OCI-LY1 (cell line): Measurements from ENCODE around the gene PRAMEF13.
"Not testable (repeated sequence)": the region's sequence is repeated elsewhere in the genome, so short reads cannot be mapped to it uniquely, and the experiment has no call there.

ENCODE experiments used
- H2AFZ ChIP-seq: fragments of 200-600 bp; sonication (generic), shearing (Covaris generic); 2 replicates; pipeline ENCODE4 v1.6.0; 2014; ENCODE audit warnings: antibody characterized with exemption, mild to moderate bottlenecking, low read length
- H3F3A ChIP-seq: fragments of 200-600 bp; sonication (generic), shearing (Covaris generic); 2 replicates; pipeline ENCODE4 v1.6.0; 2014; ENCODE audit warnings: mild to moderate bottlenecking, antibody characterized with exemption, low read length, moderate library complexity; ENCODE audit not compliant: insufficient read depth
- H3K27ac ChIP-seq: fragments of 200-600 bp; sonication (generic); 2 replicates; pipeline ENCODE4 v1.5.1; 2014; ENCODE audit warnings: low read length, mixed run types, mild to moderate bottlenecking, low read depth; ENCODE audit not compliant: poor library complexity, severe bottlenecking
- H3K27me3 ChIP-seq: fragments of 200-600 bp; sonication (generic); 2 replicates; pipeline ENCODE4 v1.6.0; 2014; ENCODE audit warnings: antibody characterized with exemption, mild to moderate bottlenecking, low read length, moderate library complexity; ENCODE audit not compliant: insufficient read depth
- H3K36me3 ChIP-seq: fragments of 200-600 bp; sonication (generic); 2 replicates; pipeline ENCODE4 v1.6.1; 2014; ENCODE audit warnings: mild to moderate bottlenecking, antibody characterized with exemption, low read length, moderate library complexity, mixed read lengths; ENCODE audit not compliant: insufficient read depth
- H3K4me1 ChIP-seq: fragments of 200-600 bp; sonication (generic); 2 replicates; pipeline ENCODE4 v1.5.1; 2014; ENCODE audit warnings: mild to moderate bottlenecking, low read length, moderate library complexity; ENCODE audit not compliant: insufficient read depth, severe bottlenecking
- H3K4me2 ChIP-seq: fragments of 200-600 bp; sonication (generic), shearing (Covaris generic); 2 replicates; pipeline ENCODE4 v1.6.1; 2014; ENCODE audit warnings: low read length
- H3K4me3 ChIP-seq: fragments of 200-600 bp; sonication (generic); 2 replicates; pipeline ENCODE4 v1.5.1; 2014; ENCODE audit warnings: low read length, low read depth, mild to moderate bottlenecking, mixed read lengths; ENCODE audit not compliant: poor library complexity, severe bottlenecking
- H3K79me2 ChIP-seq: fragments of 200-600 bp; shearing (Covaris generic); 2 replicates; pipeline ENCODE4 v1.6.1; 2016; ENCODE audit warnings: mixed run types, low read length, mixed read lengths; ENCODE audit not compliant: insufficient read depth
- H3K9ac ChIP-seq: fragments of 200-600 bp; sonication (generic), shearing (Covaris generic); 2 replicates; pipeline ENCODE4 v1.6.1; 2014; ENCODE audit warnings: mild to moderate bottlenecking, low read length, mixed read lengths
- H3K9me2 ChIP-seq: fragments of 200-600 bp; sonication (generic), shearing (Covaris generic); 2 replicates; pipeline ENCODE4 v1.6.1; 2014; ENCODE audit warnings: low read depth, mild to moderate bottlenecking, low read length, mixed read lengths
- H3K9me3 ChIP-seq: fragments of 200-600 bp; shearing (Covaris generic); 2 replicates; pipeline ENCODE4 v1.6.1; 2014; ENCODE audit warnings: low read length, mixed read lengths
- H4K20me1 ChIP-seq: fragments of 200-600 bp; sonication (generic), shearing (Covaris generic); 2 replicates; pipeline ENCODE4 v1.6.0; 2016; ENCODE audit warnings: mild to moderate bottlenecking, low read length; ENCODE audit not compliant: insufficient read depth

PRAMEF13 gene

GRCh38 chr1:13216619-13217018, 15.4 kb upstream of the PRAMEF13 start:
- not testable (repeated sequence) for H3K4me3 ChIP-seq, H4K20me1 ChIP-seq, H3K79me2 ChIP-seq, H3K27me3 ChIP-seq, H3K27ac ChIP-seq, H3K4me1 ChIP-seq, H3F3A ChIP-seq, H3K4me2 ChIP-seq, H3K36me3 ChIP-seq, H3K9me3 ChIP-seq, H2AFZ ChIP-seq, H3K9me2 ChIP-seq, H3K9ac ChIP-seq

- H3K9me3 ChIP-seq, H3K9ac ChIP-seq, H3K79me2 ChIP-seq, H2AFZ ChIP-seq, H3F3A ChIP-seq, H3K27ac ChIP-seq, H4K20me1 ChIP-seq, H3K9me2 ChIP-seq, H3K4me3 ChIP-seq, H3K4me2 ChIP-seq, H3K36me3 ChIP-seq, H3K27me3 ChIP-seq, H3K4me1 ChIP-seq: not testable (repeated sequence)
Measured at GRCh38 chr1:13208712-13209111, 7.5 kb upstream of the PRAMEF13 start.

GRCh38 chr1:13171548-13171947, 29.7 kb downstream of the PRAMEF13 start, which contains the start of gene PRAMEF9:
Gene PRAMEF9 (plus strand): TSS chr1:13171848. CDS start chr1:13175281, 3,433 bp downstream.
- not testable (repeated sequence) for H3K36me3 ChIP-seq, H3K27me3 ChIP-seq, H4K20me1 ChIP-seq, H3F3A ChIP-seq, H3K4me1 ChIP-seq, H3K4me2 ChIP-seq, H3K9ac ChIP-seq, H3K9me2 ChIP-seq, H2AFZ ChIP-seq, H3K4me3 ChIP-seq, H3K79me2 ChIP-seq, H3K9me3 ChIP-seq, H3K27ac ChIP-seq

GRCh38 chr1:13165531-13165930, 35.7 kb downstream of the PRAMEF13 start, which contains the start of gene HNRNPCL4:
Gene HNRNPCL4 (minus strand): TSS chr1:13165631. CDS start chr1:13165467, 164 bp downstream.
- H3K79me2 ChIP-seq, H4K20me1 ChIP-seq, H3K9me3 ChIP-seq, H3K4me3 ChIP-seq, H3F3A ChIP-seq, H3K9me2 ChIP-seq, H3K27ac ChIP-seq, H2AFZ ChIP-seq, H3K4me2 ChIP-seq, H3K27me3 ChIP-seq, H3K36me3 ChIP-seq, H3K4me1 ChIP-seq, H3K9ac ChIP-seq: not testable (repeated sequence)

- not testable (repeated sequence) for H3K27me3 ChIP-seq, H4K20me1 ChIP-seq, H3F3A ChIP-seq, H3K4me3 ChIP-seq, H3K79me2 ChIP-seq, H3K9me3 ChIP-seq, H3K4me1 ChIP-seq, H3K4me2 ChIP-seq, H3K36me3 ChIP-seq, H2AFZ ChIP-seq, H3K9me2 ChIP-seq, H3K27ac ChIP-seq, H3K9ac ChIP-seq
Measured at GRCh38 chr1:13155909-13156308, 45.3 kb downstream of the PRAMEF13 start, which contains the start of gene PRAMEF26. Gene PRAMEF26 (minus strand): TSS chr1:13156009. CDS start chr1:13153095, 2,914 bp downstream.
